GM19240 (cell line): ENCODE data around the gene NRAP.

ENCODE experiments used
- DNase-seq: peaks from one replicate; pipeline ENCODE4 v3.0.0; 2011; ENCODE audit warnings: low spot score; ENCODE audit not compliant: insufficient read length

The NRAP gene, protein sequence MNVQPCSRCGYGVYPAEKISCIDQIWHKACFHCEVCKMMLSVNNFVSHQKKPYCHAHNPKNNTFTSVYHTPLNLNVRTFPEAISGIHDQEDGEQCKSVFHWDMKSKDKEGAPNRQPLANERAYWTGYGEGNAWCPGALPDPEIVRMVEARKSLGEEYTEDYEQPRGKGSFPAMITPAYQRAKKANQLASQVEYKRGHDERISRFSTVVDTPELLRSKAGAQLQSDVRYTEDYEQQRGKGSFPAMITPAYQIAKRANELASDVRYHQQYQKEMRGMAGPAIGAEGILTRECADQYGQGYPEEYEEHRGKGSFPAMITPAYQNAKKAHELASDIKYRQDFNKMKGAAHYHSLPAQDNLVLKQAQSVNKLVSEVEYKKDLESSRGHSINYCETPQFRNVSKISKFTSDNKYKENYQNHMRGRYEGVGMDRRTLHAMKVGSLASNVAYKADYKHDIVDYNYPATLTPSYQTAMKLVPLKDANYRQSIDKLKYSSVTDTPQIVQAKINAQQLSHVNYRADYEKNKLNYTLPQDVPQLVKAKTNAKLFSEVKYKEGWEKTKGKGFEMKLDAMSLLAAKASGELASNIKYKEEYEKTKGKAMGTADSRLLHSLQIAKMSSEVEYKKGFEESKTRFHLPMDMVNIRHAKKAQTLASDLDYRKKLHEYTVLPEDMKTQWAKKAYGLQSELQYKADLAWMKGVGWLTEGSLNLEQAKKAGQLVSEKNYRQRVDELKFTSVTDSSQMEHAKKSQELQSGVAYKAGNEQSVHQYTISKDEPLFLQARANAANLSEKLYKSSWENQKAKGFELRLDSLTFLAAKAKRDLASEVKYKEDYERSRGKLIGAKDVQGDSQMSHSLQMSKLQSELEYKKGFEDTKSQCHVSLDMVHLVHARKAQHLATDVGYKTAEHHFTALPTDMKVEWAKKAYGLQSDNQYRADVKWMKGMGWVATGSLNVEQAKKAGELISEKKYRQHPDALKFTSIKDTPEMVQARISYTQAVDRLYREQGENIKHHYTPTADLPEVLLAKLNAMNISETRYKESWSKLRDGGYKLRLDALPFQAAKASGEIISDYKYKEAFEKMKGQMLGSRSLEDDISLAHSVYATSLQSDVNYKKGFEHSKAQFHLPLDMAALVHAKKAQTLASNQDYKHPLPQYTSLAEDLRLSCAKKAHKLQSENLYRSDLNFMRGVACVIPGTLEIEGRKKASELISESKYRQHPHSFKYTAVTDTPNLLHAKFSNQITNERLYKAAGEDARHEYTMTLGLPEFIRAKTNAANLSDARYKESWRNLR (N-terminal part only)

DNA sequence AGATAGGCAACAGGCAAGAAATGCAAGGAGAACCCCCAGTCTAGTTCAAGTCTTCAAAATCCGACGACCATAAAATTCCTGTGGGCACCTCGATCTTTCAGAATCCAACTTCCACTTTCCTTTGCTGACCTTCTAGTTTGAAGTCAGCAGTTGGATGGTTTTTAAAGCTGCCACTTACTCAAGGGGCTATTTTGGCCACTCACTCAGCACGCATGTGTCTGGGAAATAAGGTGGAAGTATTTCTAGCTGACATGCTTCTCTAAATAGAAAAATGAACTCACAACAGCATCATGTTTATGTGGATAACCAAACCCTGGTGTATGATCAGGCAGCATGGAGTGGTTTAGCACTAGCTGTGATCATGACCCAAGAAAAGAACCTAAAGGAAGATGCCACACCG, at the start of gene NRAP:
NRAP (minus strand) TSS at position 134 of the 400 bp plus-strand sequence. CDS start 159 bp downstream, outside the sequence.
- no peak for DNase-seq

DNA sequence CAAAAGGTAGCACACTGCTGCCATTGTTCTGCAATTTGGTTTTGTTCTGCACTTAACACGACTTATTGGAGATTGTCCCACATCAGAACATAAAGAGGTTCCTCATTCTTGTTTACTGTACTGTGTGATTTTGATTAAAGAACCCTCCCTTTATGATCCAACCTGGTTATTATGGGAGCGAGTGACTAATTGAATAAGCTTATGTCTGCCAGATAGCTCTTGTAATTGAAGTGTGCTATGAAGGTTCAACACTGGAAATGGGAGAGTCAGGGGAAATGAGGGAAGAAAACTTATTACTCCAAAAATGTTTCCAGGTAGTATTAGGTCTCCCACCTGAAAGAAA, 49.8 kb upstream of the NRAP start:
- DNase-seq, result no peak

GRCh38 chr10:113712755-113713639, 49.2 kb upstream of the NRAP start:
- no peak for DNase-seq

DNA sequence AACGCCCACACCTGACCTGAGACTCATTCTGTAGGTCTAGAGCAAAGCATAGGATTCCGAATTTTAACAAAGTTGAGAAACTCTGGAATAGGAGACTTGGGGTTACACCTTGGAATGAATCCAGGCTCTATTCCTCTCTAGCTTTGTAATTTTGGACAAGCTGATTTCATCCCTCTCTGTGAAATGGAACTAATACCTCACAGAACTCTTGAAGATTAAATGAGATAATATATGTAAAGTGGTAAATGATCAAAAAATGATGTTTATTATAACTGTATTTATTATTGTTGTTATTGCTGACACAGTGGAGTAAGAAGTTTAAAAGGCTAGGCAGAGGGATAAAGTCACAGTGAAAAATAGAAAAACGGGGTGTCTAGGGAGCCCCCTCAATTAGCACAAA, 48.2 kb upstream of the NRAP start:
- DNase-seq, result no peak

GRCh38 chr10:113711142-113711541, 47.3 kb upstream of the NRAP start:
- no peak for DNase-seq

DNA sequence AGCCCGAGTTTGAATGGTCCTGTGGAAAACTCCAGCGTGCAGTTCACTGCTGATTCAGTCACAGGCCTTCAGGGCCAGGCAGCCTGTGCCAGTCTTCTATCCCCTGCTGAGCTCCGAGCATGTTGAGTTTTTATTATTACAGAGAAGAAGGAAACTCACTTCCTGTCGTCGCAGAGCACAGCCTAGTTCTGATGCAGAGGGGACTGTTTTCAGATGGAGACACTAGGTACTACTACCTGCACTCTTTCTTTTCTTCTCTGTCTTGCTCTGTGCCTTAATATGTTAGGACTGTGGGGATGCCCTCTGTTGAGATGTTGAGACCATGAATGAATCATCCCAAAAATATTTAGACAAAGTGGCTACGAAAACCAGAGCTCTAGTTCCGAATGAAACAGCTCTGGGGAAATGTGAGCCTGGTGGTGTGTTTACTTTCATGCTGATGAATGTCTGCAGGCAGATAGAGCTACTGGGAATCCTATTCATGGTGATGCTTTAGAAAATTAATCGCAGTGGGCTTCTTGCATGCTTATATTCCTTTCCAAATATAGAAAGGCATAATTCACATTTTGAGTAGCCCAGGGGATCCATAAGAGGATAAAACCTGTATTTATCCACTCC, 45.5 kb upstream of the NRAP start:
- DNase-seq, result no peak

DNA sequence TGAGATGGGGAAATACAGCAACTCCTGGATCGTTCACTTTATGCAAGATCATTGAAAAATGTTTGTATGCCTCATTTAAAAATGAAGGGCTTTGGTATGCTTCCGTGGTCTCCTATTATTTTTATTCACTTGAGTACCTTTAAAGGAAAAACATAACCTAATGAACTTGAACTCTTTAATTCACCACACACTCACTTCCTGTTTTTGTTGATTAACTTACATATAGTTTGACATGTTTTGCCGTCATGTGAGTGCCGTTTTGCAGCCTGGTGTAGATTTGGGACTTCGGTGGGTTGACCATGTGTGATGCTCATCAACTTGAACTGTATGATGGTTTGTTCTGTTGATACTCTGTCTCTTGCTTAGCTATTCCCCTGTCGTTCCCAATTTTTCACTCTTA, 44.8 kb upstream of the NRAP start:
- no peak for DNase-seq

- DNase-seq, result no peak
Measured at GRCh38 chr10:113706623-113707022, 42.8 kb upstream of the NRAP start.

DNA sequence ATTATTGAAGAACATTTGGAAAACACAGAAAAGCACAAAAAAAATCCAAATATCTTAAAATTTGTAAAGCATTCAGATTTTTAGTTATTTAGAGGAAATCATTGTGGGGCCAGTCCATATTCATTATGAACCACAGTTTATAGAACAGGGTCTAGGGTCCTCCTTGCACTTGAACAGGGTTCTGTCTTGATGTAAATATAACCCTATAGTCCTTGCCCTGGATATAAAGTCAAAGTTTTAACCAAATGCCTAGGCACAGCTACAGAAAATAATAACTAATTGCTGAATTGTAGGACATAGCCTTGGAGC, 41.5 kb upstream of the NRAP start:
- DNase-seq, result no peak

GRCh38 chr10:113704637-113705343, 40.9 kb upstream of the NRAP start:
- DNase-seq, result no peak

DNA sequence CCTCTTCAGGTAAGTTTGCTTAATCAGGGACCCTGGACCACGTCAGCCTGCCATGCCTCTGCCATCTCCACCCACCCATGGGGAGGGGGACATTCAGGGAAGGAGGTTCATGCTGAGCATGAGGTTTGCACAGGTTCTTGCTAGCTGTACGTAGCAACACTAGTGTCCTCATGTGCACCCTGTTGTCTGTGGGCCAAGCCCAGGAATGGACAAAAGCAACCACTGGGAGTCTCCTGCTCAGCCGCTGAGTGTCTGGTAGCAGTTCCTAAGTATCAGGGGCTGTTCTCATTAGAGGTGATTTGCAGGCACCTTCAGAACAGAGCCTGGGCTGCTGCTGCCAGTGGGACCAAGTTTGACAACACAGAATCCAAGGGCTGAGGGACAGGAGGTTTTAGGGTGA, 33.8 kb upstream of the NRAP start:
- no peak for DNase-seq

DNA sequence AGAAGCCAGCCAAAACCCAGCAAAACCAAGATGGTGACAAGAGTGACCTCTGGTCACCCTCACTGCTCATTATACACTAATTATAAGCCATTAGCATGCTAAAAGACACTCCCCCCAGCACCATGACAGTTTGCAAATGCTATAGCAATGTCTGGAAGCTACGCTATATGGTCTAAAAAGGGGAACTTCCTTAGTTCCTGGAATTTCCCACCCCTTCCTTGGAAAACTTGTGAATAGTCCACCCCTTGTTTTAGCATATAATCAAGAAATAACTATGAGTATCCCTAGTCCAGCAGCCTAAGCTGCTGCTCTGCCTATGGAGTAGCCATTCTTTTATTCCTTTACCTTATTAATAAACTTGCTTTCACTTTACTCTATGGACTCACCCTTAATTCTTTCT, 31.9 kb upstream of the NRAP start:
- no peak for DNase-seq

DNA sequence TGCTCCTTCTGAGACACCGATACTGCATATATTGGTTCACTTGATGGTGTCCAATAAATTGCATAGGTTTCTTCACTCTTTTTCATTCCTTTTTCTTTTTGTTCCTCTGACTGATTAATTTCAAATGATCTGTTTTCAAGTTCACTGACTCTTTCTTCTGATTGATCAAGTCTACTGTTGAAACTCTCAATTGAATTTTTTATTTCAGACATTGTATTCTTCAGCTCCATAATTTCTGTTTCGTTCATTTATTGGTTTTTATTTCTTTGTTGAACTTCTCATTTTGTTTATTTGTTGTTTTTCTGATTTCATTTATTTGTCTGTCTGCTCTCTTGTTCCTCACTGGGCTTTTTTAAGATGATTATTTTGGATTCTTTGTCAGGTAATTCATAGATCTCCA, 29.5 kb upstream of the NRAP start:
- DNase-seq, result no peak

GRCh38 chr10:113692271-113692670, 28.4 kb upstream of the NRAP start:
- no peak for DNase-seq

- no peak for DNase-seq
Measured at GRCh38 chr10:113691381-113691780, 27.5 kb upstream of the NRAP start.

DNA sequence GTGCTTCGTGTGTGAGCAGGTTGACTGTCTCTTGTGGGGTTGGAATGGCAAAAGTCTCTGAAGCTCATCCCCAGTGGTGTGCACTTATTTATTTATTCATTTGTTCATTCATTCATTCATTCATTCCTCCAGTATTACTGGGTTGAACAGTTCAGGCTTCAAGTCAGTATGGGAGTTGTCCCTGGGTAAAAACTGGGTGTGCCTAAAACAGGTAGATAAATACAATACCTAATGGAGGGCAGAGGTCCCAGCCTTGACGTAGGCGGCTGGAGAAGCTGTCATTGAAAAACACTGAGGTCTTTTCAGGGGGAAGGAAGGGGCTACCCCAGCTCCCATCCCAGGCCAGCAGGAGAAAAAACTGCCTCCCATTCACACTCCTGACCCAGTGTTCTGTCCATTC, 26.9 kb upstream of the NRAP start:
- no peak for DNase-seq

- no peak for DNase-seq
Measured at GRCh38 chr10:113689574-113689973, 25.7 kb upstream of the NRAP start.

GRCh38 chr10:113689057-113689456, 25.2 kb upstream of the NRAP start:
- no peak for DNase-seq

DNA sequence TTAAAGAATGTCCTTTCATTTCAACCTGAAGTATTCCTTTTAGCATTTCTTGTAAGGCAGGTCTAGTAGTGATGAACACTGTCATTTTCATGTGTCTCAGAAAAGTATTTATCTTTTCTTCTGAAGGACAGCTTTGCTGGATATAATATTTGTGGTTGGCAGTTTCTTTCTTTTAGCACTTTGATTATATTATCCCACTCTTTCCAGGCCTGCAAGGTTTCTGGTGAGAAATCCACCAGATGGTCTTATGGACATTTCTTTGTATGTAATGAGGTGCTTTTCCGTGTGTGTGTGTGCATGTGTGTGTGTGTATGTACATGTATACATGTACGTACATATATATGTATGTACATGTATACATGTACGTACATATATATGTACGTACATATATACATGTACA, 23.2 kb upstream of the NRAP start:
- DNase-seq, result no peak

DNA sequence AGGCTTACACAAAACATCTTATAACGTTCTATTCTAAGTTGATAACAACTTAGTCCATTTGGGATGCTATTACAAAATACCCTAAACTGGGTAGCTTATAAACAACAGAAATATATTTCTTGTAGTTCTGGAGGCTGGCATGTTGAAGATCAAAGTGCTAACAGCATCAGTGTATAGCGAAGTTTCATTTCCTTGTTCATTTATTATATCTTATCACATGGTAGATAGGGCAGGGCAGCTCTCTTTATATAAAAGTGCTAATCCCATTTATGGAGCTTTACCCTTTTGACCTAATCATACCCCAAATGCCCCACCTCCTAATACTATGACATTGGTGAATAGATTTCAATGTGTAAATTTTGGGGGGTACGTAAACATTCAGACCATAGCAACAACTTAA, 22.2 kb upstream of the NRAP start:
- no peak for DNase-seq
